Measurements from ENCODE around the gene SEMA4G.
A peak's percentile ranks its signal among the peaks of the same experiment; 100 is the strongest.

SEMA4G gene

GRCh38 chr10:100996678-100997359 lies 27.5 kb downstream of the SEMA4G start:
- H3K27ac ChIP-seq (ENCODE audit: insufficient read depth in 1 of 2, low read depth in 1 of 2, low read length in 2 of 2, poor library complexity in 1 of 2, severe bottlenecking in 2 of 2), result peak overlapping the region; percentile 15 to 90
- ChIA-PET POLR2A (interaction anchor here (0.5 to 1.7 kb wide), 2 partner anchors 35 to 363 kb away, joined by 3 to 7 read pairs; partner anchors contain the start of genes PDZD7 and SFXN3), CTCF (interaction anchor here (1.0 to 23.7 kb wide), 9 partner anchors 9 to 55 kb away, joined by 3 to 311 read pairs (median 4); partner anchors contain the start of genes MRPL43 and TWNK)
- H3K27me3 ChIP-seq (replicated peaks in 2 of 5; ENCODE audit: control insufficient read depth in 4 of 5, insufficient read depth in 5 of 5, low read length in 4 of 5), result no peaks in the 10 kb centered on the region
- 3% methylated on average over 29 of the region's 46 CpGs for WGBS (ENCODE audit: insufficient coverage)
- H3K9me3 ChIP-seq (ENCODE audit: control extremely low read depth in 1 of 5, control insufficient read depth in 4 of 5, insufficient read depth in 2 of 5, low read depth in 1 of 5, low read length in 4 of 5), result no peaks in the 10 kb centered on the region
- peak overlapping the region; percentile 76 to 93 (median 84) for H3K4me3 ChIP-seq (ENCODE audit: control insufficient read depth in 1 of 7, extremely low read depth in 1 of 7, insufficient read depth in 4 of 7, low read depth in 2 of 7, low read length in 6 of 7)
- peaks cover 5 to 29% (median 14%) of the 10 kb centered on the region in 4 experiments for H3K36me3 ChIP-seq (ENCODE audit: control insufficient read depth in 4 of 4, insufficient read depth in 4 of 4, low read length in 3 of 4)
- DNase-seq, result no peak
- H3K4me1 ChIP-seq (ENCODE audit: control extremely low read depth in 1 of 4, control insufficient read depth in 4 of 4, insufficient read depth in 4 of 4, low read length in 3 of 4), result peaks cover 0 to 53% (median 44%) of the 10 kb centered on the region in 4 experiments

GRCh38 chr10:100997360-100998182 lies 28.3 kb downstream of the SEMA4G start:
- peaks cover 0 to 60% (median 50%) of the 10 kb centered on the region in 4 experiments for H3K4me1 ChIP-seq (ENCODE audit: control extremely low read depth in 1 of 4, control insufficient read depth in 4 of 4, insufficient read depth in 4 of 4, low read length in 3 of 4)
- DNase-seq, result peak; percentile 58 to 68 (median 64)
- ChIA-PET CTCF (interaction anchor here (0.7 to 23.7 kb wide), 16 partner anchors 10 to 54 kb away, joined by 3 to 311 read pairs (median 4); partner anchors contain the start of genes MRPL43, PDZD7, SFXN3 and TWNK), POLR2A (interaction anchor here (0.5 to 1.7 kb wide), 5 partner anchors 34 to 461 kb away, joined by 3 to 7 read pairs (median 3); partner anchors contain the start of genes PDZD7 and SFXN3)
- H3K36me3 ChIP-seq (ENCODE audit: control insufficient read depth in 4 of 4, insufficient read depth in 4 of 4, low read length in 3 of 4), result peaks cover 5 to 33% (median 15%) of the 10 kb centered on the region in 4 experiments
- no peaks in the 10 kb centered on the region for H3K9me3 ChIP-seq (ENCODE audit: control extremely low read depth in 1 of 5, control insufficient read depth in 4 of 5, insufficient read depth in 2 of 5, low read depth in 1 of 5, low read length in 4 of 5)
- H3K4me3 ChIP-seq (ENCODE audit: control insufficient read depth in 1 of 7, extremely low read depth in 1 of 7, insufficient read depth in 4 of 7, low read depth in 2 of 7, low read length in 6 of 7), result peak overlapping the region; percentile 76 to 93 (median 84)
- H3K27me3 ChIP-seq (replicated peaks in 2 of 5; ENCODE audit: control insufficient read depth in 4 of 5, insufficient read depth in 5 of 5, low read length in 4 of 5), result no peaks in the 10 kb centered on the region
- WGBS (ENCODE audit: insufficient coverage), result under 1% methylated on average over 59 of the region's 66 CpGs
- H3K27ac ChIP-seq (ENCODE audit: insufficient read depth in 1 of 2, low read depth in 1 of 2, low read length in 2 of 2, poor library complexity in 1 of 2, severe bottlenecking in 2 of 2), result peak overlapping the region in 1 of 2 experiments; percentile 90

GRCh38 chr10:100998183-100998990 lies 29.1 kb downstream of the SEMA4G start:
- H3K9me3 ChIP-seq (ENCODE audit: control extremely low read depth in 1 of 5, control insufficient read depth in 4 of 5, insufficient read depth in 2 of 5, low read depth in 1 of 5, low read length in 4 of 5), result no peaks in the 10 kb centered on the region
- ChIA-PET POLR2A (interaction anchor here (0.6 to 1.7 kb wide), 6 partner anchors 11 to 462 kb away, joined by 3 to 7 read pairs (median 3); partner anchors contain the start of genes MRPL43, PDZD7, SFXN3 and TWNK), CTCF (interaction anchor here (0.7 to 23.7 kb wide), 15 partner anchors 11 to 53 kb away, joined by 3 to 311 read pairs (median 4); partner anchors contain the start of genes MRPL43, PDZD7, SFXN3 and TWNK)
- peaks cover 2 to 35% (median 17%) of the 10 kb centered on the region in 4 experiments for H3K36me3 ChIP-seq (ENCODE audit: control insufficient read depth in 4 of 4, insufficient read depth in 4 of 4, low read length in 3 of 4)
- H3K27me3 ChIP-seq (replicated peaks in 2 of 5; ENCODE audit: control insufficient read depth in 4 of 5, insufficient read depth in 5 of 5, low read length in 4 of 5), result no peaks in the 10 kb centered on the region
- peak overlapping the region; percentile 25 to 90 for H3K27ac ChIP-seq (ENCODE audit: insufficient read depth in 1 of 2, low read depth in 1 of 2, low read length in 2 of 2, poor library complexity in 1 of 2, severe bottlenecking in 2 of 2)
- peak overlapping the region; percentile 76 to 93 (median 84) for H3K4me3 ChIP-seq (ENCODE audit: control insufficient read depth in 1 of 7, extremely low read depth in 1 of 7, insufficient read depth in 4 of 7, low read depth in 2 of 7, low read length in 6 of 7)
- DNase-seq, result peak in 2 of 3 donors; percentile 72 to 75
- peaks cover 0 to 60% (median 50%) of the 10 kb centered on the region in 4 experiments for H3K4me1 ChIP-seq (ENCODE audit: control extremely low read depth in 1 of 4, control insufficient read depth in 4 of 4, insufficient read depth in 4 of 4, low read length in 3 of 4)
- WGBS (ENCODE audit: insufficient coverage), result 2% methylated on average over 17 of the region's 25 CpGs

DNA sequence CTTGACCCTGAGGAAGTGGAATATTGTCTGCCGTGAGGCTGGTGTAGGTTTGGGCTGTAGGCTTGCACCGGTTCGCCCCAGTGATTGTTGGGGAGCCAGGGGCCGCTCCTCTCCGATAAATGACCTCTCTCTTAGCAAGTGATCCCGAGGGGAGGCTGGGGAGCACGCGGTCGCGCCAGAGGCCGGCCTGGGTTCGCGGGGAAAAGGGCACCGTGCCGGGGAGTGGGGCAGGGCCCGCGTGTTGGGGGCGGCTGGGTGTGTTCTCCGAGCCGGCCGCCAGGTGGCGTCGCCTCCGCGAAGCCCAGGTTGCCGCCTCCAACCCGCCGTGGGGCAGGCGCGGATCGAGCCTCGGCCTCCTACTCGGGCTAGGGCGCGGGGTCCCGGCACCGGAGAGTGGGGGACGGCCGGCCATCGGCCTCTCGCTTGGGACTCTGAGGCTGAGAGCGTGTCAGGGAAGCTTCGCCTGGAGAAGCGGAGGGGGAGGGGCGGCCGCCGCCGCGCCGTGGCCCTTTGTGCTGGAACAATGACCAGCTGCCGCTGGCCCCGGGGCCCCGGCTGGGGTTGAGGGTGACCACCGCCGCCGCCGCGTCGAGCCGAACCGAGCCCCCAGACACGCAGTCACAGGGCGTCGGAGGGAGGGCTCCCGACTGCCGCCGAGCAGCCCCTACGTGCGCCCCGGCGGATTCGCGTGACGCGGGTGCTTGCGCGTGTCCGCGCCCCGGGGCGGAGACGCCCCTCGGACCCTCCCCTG lies 29.9 kb downstream of the SEMA4G start:
- no peaks in the 10 kb centered on the region for H3K27me3 ChIP-seq (replicated peaks in 2 of 5; ENCODE audit: control insufficient read depth in 4 of 5, insufficient read depth in 5 of 5, low read length in 4 of 5)
- peak; percentile 70 to 81 (median 81) for DNase-seq
- ChIA-PET POLR2A (interaction anchor here (0.6 to 1.1 kb wide), 4 partner anchors 12 to 1677 kb away, joined by 3 to 5 read pairs (median 3); partner anchors contain the start of genes MRPL43 and TWNK), CTCF (interaction anchor here (1.0 to 23.7 kb wide), 7 partner anchors 10 to 52 kb away, joined by 4 to 311 read pairs (median 5); partner anchors contain the start of genes MRPL43 and TWNK)
- H3K27ac ChIP-seq (ENCODE audit: insufficient read depth in 1 of 2, low read depth in 1 of 2, low read length in 2 of 2, poor library complexity in 1 of 2, severe bottlenecking in 2 of 2), result peak overlapping the region; percentile 79 to 90
- H3K36me3 ChIP-seq (ENCODE audit: control insufficient read depth in 4 of 4, insufficient read depth in 4 of 4, low read length in 3 of 4), result peaks cover 0 to 35% (median 18%) of the 10 kb centered on the region in 4 experiments
- H3K9me3 ChIP-seq (ENCODE audit: control extremely low read depth in 1 of 5, control insufficient read depth in 4 of 5, insufficient read depth in 2 of 5, low read depth in 1 of 5, low read length in 4 of 5), result no peaks in the 10 kb centered on the region
- H3K4me3 ChIP-seq (ENCODE audit: control insufficient read depth in 1 of 7, extremely low read depth in 1 of 7, insufficient read depth in 4 of 7, low read depth in 2 of 7, low read length in 6 of 7), result peak overlapping the region; percentile 76 to 93 (median 84)
- H3K4me1 ChIP-seq (ENCODE audit: control extremely low read depth in 1 of 4, control insufficient read depth in 4 of 4, insufficient read depth in 4 of 4, low read length in 3 of 4), result peaks cover 0 to 60% (median 50%) of the 10 kb centered on the region in 4 experiments
- WGBS (ENCODE audit: insufficient coverage), result under 1% methylated on average over 62 of the region's 83 CpGs

- Histone ChIP-seq H3K9me3 (ENCODE audit: control extremely low read depth in 1 of 5, control insufficient read depth in 4 of 5, insufficient read depth in 2 of 5, low read depth in 1 of 5, low read length in 4 of 5) (no peaks in the 10 kb centered on the region), H3K36me3 (ENCODE audit: control insufficient read depth in 4 of 4, insufficient read depth in 4 of 4, low read length in 3 of 4) (peaks cover 0 to 29% (median 19%) of the 10 kb centered on the region in 4 experiments), H3K27ac (ENCODE audit: insufficient read depth in 1 of 2, low read depth in 1 of 2, low read length in 2 of 2, poor library complexity in 1 of 2, severe bottlenecking in 2 of 2) (peak within 1 kb of the TSS; percentile 80 to 91), H3K27me3 (replicated peaks in 2 of 5; ENCODE audit: control insufficient read depth in 4 of 5, insufficient read depth in 5 of 5, low read length in 4 of 5) (no peaks in the 10 kb centered on the region), H3K4me1 (ENCODE audit: control extremely low read depth in 1 of 4, control insufficient read depth in 4 of 4, insufficient read depth in 4 of 4, low read length in 3 of 4) (peaks cover 0 to 60% (median 50%) of the 10 kb centered on the region in 4 experiments), H3K4me3 (ENCODE audit: control insufficient read depth in 1 of 7, extremely low read depth in 1 of 7, insufficient read depth in 4 of 7, low read depth in 2 of 7, low read length in 6 of 7) (peak within 1 kb of the TSS; percentile 76 to 93 (median 86))
- ChIA-PET POLR2A (interaction anchor here (0.6 to 1.1 kb wide), 3 partner anchors 13 to 1677 kb away, joined by 3 to 5 read pairs (median 3); partner anchors contain the start of genes MRPL43 and TWNK), CTCF (interaction anchor here (0.8 to 23.7 kb wide), 4 partner anchors 9 to 32 kb away, joined by 3 to 311 read pairs (median 98); partner anchors contain the start of genes MRPL43 and TWNK)
- no peak for DNase-seq
- under 1% methylated on average over 40 of the region's 44 CpGs for WGBS (ENCODE audit: insufficient coverage)
Observed at GRCh38 chr10:100999742-101000126, 30.4 kb downstream of the SEMA4G start, which contains the start of gene LZTS2. Gene LZTS2, plus strand, starts transcription at chr10:100999808. Its CDS starts 2,731 bp downstream, at chr10:101002539.

All from common myeloid progenitor, CD34-positive (primary cell).